GM12872 (cell line): ENCODE measurements around the gene CETN1.

ENCODE experiments used
- TF ChIP-seq, protein P1 (sequence below): IDR thresholded peaks from 3 replicates; pipeline ENCODE4 v1.5.1; 2011; ENCODE audit warnings: low read depth, mild to moderate bottlenecking, low read length, moderate library complexity; ENCODE audit not compliant: insufficient read depth

The CETN1 gene

DNA sequence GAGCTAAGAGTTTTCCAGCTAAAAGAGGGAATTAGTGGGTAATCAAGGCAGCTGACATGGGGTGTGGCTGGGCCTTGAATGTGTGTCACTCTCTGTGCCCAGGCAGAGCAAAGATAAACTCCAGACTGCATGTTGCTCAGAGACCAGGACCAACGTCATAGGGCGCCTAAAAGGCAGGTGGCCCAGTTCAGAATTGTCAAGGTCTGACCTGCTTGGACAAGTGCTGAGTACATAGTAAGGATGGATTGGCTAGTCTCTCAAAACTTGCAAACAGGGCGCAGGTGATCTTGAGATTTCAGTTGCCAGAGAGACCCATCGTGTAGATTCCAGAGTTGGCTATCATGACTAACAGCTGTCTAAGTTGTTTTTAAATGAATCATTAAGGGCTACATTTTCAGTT is 35.6 kb downstream of the CETN1 start:
- TF ChIP-seq, protein P1, sequence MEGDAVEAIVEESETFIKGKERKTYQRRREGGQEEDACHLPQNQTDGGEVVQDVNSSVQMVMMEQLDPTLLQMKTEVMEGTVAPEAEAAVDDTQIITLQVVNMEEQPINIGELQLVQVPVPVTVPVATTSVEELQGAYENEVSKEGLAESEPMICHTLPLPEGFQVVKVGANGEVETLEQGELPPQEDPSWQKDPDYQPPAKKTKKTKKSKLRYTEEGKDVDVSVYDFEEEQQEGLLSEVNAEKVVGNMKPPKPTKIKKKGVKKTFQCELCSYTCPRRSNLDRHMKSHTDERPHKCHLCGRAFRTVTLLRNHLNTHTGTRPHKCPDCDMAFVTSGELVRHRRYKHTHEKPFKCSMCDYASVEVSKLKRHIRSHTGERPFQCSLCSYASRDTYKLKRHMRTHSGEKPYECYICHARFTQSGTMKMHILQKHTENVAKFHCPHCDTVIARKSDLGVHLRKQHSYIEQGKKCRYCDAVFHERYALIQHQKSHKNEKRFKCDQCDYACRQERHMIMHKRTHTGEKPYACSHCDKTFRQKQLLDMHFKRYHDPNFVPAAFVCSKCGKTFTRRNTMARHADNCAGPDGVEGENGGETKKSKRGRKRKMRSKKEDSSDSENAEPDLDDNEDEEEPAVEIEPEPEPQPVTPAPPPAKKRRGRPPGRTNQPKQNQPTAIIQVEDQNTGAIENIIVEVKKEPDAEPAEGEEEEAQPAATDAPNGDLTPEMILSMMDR = no peak

DNA sequence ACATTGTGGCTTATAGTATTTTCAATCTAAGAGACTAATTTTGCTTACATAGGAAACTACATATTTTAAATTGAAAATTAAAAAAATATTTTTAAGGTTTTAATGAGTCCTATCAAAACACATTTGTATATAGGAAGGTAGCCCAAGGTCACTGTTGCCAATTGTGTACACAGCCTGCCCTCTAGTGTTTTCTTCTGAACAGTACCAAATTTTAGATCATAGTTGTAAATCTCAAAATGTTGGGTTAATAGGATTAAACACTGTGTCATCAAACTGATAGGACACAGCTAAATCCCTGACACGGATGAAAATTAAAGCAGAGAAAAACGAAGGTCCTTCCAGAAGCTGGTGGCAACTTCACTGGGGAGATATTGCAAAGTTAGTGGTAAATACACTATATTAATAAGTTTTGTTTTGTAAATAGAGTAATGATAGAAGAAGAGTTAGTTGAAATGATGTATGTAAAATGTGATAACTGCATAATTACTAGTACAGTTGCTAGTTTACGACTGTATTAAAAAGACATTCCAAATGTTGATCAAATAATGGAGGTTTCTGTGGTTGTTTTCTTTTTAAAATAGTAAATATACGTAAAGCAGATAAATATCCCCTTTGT is 36.3 kb downstream of the CETN1 start:
- TF ChIP-seq, protein P1 = peak; percentile 55

DNA sequence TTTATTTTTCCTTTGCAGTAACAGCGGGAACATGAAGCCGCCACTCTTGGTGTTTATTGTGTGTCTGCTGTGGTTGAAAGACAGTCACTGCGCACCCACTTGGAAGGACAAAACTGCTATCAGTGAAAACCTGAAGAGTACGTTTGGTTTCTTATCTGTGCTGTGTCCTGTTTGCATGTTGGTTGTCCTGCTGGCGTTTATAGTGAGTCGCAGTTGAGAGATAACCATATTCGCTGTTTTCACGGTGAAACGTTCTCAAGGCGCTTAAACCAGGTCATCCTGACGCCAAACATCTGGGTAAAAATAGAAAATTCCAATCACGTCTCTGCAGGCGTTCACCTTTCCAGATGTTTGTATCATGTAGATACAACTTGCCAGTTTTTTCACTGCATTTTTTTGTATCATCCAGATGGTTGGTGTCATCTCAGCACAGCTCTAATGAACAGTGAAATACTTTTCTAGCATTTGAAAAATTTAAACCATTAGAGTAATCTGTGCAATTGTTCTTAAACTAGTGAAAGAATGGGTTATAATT is 37.9 kb downstream of the CETN1 start:
- TF ChIP-seq, protein P1 = no peak

- TF ChIP-seq, protein P1 = no peak
Observed at GRCh38 chr18:618618-619017, 38.4 kb downstream of the CETN1 start.

DNA sequence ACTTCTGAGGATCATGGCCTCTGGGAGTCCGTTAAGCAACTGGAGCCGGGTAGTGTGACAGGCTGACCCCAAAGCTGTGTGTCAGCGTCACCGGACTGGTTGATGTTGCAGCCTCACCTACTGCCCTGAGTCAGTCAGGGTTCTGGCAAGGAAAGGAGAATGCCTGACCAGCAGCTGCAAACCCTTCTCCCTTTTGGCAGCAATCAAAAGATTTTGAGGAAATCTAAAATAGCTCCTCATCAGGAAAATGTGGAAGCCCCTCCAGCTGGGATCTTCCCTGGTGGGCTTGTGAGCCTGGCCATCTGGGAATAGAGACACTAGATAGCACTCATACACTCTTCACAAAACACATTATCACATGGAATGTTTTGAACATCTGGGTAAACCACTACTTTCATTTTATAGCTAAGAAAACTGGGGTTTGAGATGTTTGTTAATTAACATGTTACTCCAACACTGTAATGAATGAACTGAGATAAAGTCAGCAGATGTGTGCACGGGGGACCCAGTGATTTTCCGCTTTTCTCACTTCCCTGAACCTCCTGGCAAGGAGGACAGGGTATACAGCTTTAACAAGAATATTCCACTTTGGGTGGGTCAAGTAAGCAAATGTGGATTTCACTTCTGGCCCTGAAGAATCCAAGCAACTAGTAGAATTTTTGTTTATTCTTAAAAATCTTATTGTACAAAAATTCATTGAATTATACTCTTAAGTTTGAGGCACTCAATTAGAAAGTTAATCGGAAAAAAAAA is 41.3 kb downstream of the CETN1 start:
- TF ChIP-seq, protein P1 = no peak

GRCh38 chr18:622289-622688 is 42.1 kb downstream of the CETN1 start:
- TF ChIP-seq, protein P1 = no peak

DNA sequence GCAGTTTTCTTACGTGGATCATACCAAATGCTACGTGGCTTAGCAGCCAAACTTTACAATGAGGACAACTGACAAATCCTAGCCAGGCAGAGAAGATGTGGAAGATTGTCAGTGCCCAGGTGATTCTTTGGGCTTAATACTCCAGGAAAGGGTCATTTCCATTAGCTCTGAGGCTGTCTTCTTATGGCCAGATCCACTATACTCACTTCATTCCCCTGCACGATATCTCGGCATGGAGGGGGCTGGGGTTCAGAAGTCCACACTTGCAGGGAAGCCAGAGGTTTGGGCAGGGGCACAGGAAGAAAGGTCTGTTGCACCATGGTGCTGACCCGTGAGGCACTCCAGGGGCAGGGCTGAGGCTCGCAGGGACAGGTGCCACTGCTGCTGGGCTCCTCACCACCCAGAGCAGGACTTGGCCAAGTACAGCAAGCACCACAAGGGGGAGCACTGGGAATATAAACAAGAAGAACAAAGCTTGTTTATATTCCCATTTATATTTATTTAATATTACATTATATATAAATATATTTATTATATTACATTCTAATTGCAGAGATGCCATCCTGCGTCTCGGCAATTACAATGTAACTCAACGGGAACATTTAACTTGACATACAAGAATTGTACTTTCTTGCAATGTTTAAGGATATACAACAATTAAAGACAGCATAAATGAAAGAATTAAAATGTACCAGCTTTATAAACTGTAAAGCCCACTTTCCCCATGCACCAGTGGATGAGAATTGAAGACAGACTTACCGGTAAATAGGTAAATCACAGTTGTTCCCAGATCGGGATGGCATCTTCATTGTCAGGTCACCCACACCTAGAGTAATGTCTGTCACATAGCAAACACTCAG is 43.8 kb downstream of the CETN1 start:
- TF ChIP-seq, protein P1 = peak; percentile 65
